Peyer's patch (tissue), 4 donors: ENCODE results near the gene TSPAN4. TPM values are rescaled to one million over a fixed set of nuclear protein-coding genes. Genes with fewer than 3 reads are reported as not detected.

Experiments
- DNase-seq, 3 donors: peaks; one replicate each; pipeline ENCODE4 v3.0.0-alpha.2; 2017 to 2019
- H3K27ac ChIP-seq, 4 donors: fragments of 200-600 bp; sonication (generic); one replicate each; pipeline ENCODE4 v1.5.1; 2016 to 2019
- H3K27me3 ChIP-seq, 2 donors: fragments of 200-600 bp; sonication (generic); one replicate each; pipeline ENCODE4 v1.5.1; 2019
- H3K36me3 ChIP-seq, 3 donors: fragments of 200-600 bp; sonication (generic); one replicate each; pipeline ENCODE4 v1.5.1; 2016 to 2019
- H3K4me1 ChIP-seq, 4 donors: fragments of 200-600 bp; sonication (generic); one replicate each; pipeline ENCODE4 v1.5.1; 2016 to 2019
- H3K4me3 ChIP-seq, 4 donors: fragments of 200-600 bp; sonication (generic); 1 replicate in 3 of 4; 2 replicates in 1 of 4; pipeline ENCODE4 v1.5.1; 2016 to 2019; ENCODE audit warnings: mild to moderate bottlenecking in 1 of 4
- H3K9me3 ChIP-seq, 4 donors: fragments of 200-600 bp; sonication (generic); one replicate each; pipeline ENCODE4 v1.5.1; 2016 to 2019; ENCODE audit warnings: mild to moderate bottlenecking in 1 of 4
- CTCF ChIP-seq, 6 experiments: fragments of 450-650 bp in 4 of 6; fragments of 200-600 bp in 2 of 6; sonication (generic) in 1 of 6; IDR thresholded peaks; one replicate each; pipeline ENCODE4 v1.5.1; 2017 to 2019; ENCODE audit warnings: antibody characterized with exemption in 6 of 6, mild to moderate bottlenecking in 3 of 6, moderate library complexity in 1 of 6
- POLR2A ChIP-seq, 2 donors: fragments of 450-650 bp; IDR thresholded peaks; one replicate each; pipeline ENCODE4 v1.5.1; 2017; ENCODE audit warnings: antibody characterized with exemption in 2 of 2, mild to moderate bottlenecking in 2 of 2, moderate library complexity in 2 of 2
- total RNA-seq, 4 donors: library from RNA; depleted of rRNA; stranded (reverse); fragments of >200 nt; gene quantifications; one replicate each; pipeline ENCODE4 v1.1.0, GENCODE V29; 2016

TSPAN4 gene
- total RNA-seq, 4 donors from 2014 or later = 20.0 to 52.1 (median 38.4) TPM

GRCh38 chr11:841981-842369 is 677 bp upstream of the TSPAN4 start:
- H3K4me3 ChIP-seq = peak overlapping the region; percentile 72 to 99 (median 94)
- peaks cover 0 to 35% (median 0%) of the 10 kb centered on the region in 3 donors for H3K36me3 ChIP-seq
- H3K4me1 ChIP-seq = peaks cover 10 to 70% (median 24%) of the 10 kb centered on the region in 4 donors
- peak overlapping the region; percentile 88 to 96 (median 92) for H3K27ac ChIP-seq
- H3K27me3 ChIP-seq = no peaks in the 10 kb centered on the region
- no peak for TF ChIP-seq CTCF (IDR thresholded peaks at IDR 0.05)
- no peak for TF ChIP-seq POLR2A (IDR thresholded peaks at IDR 0.05)
- H3K9me3 ChIP-seq = no peaks in the 10 kb centered on the region
- no peak for DNase-seq

GRCh38 chr11:843086-843734 is 558 bp downstream of the TSPAN4 start:
- H3K4me3 ChIP-seq = peak overlapping the region; percentile 72 to 99 (median 94)
- no peaks in the 10 kb centered on the region for H3K27me3 ChIP-seq
- peaks cover 0 to 22% (median 0%) of the 10 kb centered on the region in 3 donors for H3K36me3 ChIP-seq
- H3K4me1 ChIP-seq = peaks cover 10 to 65% (median 25%) of the 10 kb centered on the region in 4 donors
- no peak for TF ChIP-seq CTCF (IDR thresholded peaks at IDR 0.05)
- peak overlapping the region; percentile 88 to 96 (median 92) for H3K27ac ChIP-seq
- no peaks in the 10 kb centered on the region for H3K9me3 ChIP-seq
- no peak for DNase-seq

- TF ChIP-seq POLR2A (IDR thresholded peaks at IDR 0.05) (no peak), CTCF (IDR thresholded peaks at IDR 0.05) (no peak)
- peak overlapping the region; percentile 88 to 96 (median 92) for H3K27ac ChIP-seq
- H3K27me3 ChIP-seq = peaks cover 0 to 5% of the 10 kb centered on the region in 2 donors
- H3K9me3 ChIP-seq = no peaks in the 10 kb centered on the region
- H3K4me1 ChIP-seq = peaks cover 10 to 65% (median 33%) of the 10 kb centered on the region in 4 donors
- peak overlapping the region; percentile 72 to 99 (median 94) for H3K4me3 ChIP-seq
- DNase-seq = peak; percentile 59 to 90 (median 77)
- peaks cover 0 to 14% (median 0%) of the 10 kb centered on the region in 3 donors for H3K36me3 ChIP-seq
Measured at GRCh38 chr11:843818-844692, 1.4 kb downstream of the TSPAN4 start.

- peaks cover 0 to 10% of the 10 kb centered on the region in 2 donors for H3K27me3 ChIP-seq
- H3K4me1 ChIP-seq = peaks cover 10 to 69% (median 38%) of the 10 kb centered on the region in 4 donors
- TF ChIP-seq CTCF (IDR thresholded peaks at IDR 0.05) (no peak), POLR2A (IDR thresholded peaks at IDR 0.05) (no peak)
- H3K9me3 ChIP-seq = no peaks in the 10 kb centered on the region
- peaks cover 0 to 5% (median 0%) of the 10 kb centered on the region in 3 donors for H3K36me3 ChIP-seq
- H3K4me3 ChIP-seq = peak overlapping the region; percentile 12 to 95 (median 82)
- peak overlapping the region; percentile 88 to 96 (median 92) for H3K27ac ChIP-seq
- DNase-seq = peak; percentile 47 to 85 (median 75)
Measured at GRCh38 chr11:844693-845644, 2.3 kb downstream of the TSPAN4 start.
